NCI-H2196 treated with DMSO at 0.1 percent for 48 hours (cell line): ENCODE results near the gene C11orf86.

ENCODE experiments used
- DNase-seq: peaks from one replicate; lab custom pipeline; 2025; ENCODE audit not compliant: unreplicated experiment; lab: John Stamatoyannopoulos, UW

The C11orf86 gene

DNA sequence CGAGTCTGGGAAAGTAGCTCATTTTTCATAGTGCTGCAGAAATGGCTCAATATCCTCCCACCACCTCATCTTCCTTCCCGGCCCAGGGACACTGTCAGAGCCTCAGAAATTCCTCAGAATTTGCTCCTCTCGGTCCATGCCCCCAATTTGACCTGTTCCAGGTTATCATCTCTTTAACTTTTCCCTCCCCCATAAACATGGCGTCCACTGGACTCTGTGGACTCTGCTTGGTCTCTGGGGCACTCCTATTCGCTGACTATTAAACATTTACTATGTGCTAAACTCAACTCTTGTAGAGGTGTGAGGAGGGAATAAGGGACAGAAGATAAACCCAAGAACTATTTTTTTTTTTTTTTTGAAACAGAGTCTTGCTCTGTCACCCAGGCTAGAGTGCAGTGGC, 8.8 kb upstream of the C11orf86 start:
- no peak for DNase-seq

DNA sequence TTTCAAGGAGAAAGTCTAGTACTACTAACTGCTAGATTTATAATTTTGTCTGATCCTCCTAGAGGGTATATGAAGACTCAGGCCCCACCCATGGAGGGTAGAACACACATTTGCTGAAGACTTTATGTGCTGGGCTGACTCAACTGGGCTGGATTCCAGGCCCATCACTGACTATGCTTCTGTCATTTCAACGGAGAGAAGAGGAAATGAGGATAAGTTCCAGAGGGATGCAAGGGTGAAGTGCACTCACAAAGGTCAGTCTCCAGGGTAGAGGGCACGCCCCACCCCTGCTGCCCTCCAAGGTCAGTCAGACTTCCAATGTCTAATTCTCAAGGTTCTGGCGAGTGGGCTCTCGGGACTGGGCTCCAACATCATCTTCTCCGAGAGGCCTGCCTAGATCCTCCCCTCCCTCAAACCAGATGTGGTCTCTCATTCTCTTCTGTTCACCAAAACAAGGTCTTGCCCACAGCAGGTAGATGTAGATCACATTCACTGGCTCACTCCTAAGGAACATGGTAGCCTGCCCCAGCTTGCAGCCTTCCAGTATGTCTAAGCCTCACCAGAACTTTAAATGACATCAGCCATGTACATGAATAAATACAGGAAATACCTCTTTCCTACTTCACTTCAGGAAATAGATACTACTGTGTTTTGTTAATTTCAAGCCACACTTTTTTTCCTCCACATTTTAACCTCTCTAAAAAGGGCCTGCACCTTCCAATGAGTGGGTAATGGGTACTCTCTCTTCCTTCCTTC, 7.3 kb upstream of the C11orf86 start:
- no peak for DNase-seq

DNA sequence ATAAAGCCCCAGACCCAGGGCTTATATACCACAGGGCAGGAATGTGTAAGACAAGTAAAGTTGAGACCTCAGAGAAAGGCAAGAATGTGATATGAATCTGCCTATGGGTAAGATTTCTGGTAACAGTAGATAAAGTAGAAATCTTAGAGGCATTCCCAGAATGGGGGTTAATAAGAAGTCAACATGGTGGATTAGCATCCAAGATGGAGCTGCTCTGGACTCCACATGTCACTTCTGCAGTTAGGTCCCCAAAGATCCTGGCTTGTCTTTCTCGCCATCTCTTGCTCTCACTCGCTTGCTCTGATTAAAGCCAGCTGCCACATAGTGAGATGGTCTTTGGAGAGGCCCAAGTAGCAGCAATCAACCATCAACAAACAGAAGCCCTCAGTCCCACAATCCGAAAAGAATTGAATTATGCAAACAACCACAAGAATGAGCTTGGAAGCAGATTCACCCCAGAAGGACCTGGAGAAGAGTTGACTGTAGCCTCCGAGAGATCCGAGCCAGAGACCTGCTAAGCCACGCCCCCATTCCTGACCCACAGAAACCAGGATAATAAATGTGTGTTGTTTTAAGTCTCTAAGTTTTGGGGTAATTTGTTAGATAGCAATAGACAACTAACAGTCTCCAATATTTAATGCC, 5.4 kb upstream of the C11orf86 start:
- no peak for DNase-seq

DNA sequence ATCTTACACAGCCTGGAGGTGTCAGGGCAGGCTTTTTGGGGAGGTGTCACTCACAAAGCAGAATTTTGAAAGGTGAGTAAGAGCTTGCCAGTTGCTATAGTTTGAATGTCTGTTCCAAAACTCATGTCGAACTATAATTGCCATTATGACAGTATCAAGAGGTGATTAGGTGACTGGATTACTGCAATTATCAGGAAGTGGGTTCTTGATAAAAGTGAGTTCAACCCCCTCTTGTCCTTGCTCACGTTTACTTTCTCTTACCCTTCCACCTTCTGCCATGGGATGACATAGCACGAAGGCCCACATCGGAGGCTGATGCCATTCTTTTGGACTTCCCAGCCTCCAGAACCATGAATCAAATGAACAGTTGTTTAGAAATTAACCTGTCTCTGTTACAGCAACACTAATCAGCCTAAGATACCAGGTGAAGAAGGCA, 4.7 kb upstream of the C11orf86 start:
- DNase-seq = no peak

DNA sequence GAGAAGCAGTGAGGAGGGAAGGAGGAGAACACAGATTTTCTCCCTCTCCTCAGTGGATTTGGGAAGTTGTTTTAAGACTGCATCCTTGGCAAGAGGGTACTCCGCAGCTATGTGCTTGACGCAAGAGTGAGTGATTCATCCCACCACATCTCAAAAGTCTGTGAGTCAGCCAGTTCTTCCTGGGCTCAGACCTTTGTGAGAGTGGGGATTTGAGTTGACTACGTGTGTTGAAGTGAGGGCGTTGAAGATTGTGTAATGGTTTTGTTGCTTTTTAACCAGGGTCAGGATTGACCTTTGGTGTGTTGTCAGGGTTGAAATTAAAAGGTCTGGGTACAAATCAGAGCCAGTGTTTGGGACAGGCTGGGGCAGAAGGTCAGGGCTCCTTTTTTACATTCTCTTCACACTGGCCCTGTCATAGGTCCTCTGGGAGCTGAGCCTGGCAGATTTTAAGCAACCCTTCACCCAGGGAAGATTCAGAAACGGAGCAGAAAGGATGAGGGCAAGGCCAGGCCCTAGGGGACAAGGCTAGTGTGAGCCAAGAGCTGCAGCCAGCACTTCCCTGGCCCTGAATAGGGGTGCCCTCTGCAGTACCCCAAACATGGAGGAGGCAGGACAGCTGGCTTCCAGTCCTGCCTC, 4.2 kb upstream of the C11orf86 start:
- DNase-seq = no peak

DNA sequence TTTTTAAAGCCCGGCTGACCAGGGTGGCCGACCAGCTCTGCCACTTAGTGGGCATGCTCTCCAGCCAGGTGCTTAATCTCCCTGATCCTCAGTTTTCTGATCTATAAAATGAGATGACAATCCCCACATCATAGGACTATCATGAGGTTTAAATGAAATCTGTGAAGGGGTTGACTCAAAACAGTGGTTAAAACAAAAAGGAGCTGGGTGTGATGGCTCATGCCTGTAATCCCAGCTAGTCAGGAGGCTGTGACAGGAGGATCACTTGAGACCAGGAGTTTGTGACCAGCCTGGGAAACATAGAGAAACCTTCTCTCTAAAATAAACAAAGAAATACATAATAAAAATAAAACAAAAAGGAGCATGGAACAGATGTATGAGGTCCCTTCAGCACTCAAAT, 3.6 kb upstream of the C11orf86 start:
- no peak for DNase-seq

DNA sequence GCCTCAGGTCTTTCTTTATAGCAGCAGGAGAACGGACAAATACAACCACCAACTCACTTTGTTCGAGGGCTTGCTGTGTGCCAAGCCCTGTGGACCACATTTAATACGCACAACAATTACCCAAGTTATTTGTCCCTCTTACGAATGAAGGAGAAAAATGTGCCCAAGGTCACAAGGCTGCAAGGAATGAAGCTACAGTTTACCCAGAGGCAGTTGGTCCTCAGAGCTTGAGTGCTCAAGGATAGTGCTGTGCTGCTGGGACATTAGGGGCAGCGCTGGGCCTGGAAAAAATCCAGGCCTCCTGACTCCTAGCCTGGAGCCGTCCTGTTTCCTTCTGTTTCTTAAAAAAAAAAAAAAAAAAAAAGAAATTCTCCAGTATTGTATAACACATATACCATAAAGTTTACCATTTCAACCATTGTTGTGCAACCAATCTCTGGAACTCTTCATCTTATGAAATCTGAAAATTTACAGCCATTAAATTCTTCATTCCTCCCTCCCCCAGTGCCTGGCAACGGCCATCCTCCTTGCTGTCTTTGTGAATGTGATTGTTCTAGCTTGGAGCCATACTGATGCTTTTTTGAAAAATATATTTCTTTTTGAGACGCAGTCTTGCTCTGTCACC, 1.0 kb upstream of the C11orf86 start:
- no peak for DNase-seq

DNA sequence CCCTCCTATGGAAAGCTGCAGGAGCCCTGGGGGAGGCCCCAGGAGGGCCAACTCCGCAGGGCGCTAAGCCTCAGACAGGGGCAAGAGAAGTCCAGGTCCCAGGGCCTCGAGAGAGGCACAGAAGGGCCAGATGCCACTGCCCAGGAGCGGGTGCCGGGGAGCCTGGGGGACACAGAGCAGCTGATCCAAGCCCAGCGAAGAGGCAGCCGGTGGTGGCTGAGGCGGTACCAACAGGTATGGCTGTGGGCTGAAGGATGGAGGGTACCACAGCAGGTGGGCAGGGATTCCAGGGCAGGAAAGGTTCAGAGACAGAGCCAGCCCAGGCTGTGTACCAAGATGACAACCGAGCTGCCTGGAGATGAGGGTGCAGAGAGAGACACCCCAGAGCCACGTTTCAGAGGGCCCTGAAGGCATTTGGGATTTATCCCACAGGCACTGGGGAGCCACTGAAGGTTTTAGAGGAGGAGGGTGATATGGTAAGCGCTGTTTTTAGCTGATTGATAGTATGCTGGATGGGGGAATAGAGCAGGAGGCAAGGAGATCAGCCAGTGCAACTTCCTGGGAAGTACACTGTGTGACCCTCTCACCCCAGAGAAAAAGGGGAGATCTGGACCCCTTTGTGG, 412 bp downstream of the C11orf86 start:
- DNase-seq = no peak

DNA sequence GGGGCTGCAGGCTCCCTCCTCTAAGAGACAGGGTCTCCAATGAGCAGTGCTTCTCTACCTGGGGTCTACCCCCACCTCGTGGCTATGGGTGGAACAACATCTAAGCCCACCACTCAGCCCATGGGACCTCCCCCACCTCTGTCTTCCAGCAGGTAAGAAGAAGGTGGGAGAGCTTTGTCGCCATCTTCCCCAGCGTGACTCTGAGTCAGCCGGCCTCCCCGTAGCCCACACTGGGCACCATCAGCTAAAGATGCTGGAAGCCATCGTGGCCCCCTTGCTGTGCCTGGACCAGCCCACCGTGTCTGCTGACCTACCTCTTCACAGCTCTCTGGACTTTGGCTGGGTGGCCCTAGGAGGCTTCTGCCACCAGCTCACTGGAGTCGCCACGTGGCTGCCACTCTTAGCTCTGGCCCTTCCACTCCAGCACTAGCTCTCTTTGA, 944 bp downstream of the C11orf86 start:
- no peak for DNase-seq

DNA sequence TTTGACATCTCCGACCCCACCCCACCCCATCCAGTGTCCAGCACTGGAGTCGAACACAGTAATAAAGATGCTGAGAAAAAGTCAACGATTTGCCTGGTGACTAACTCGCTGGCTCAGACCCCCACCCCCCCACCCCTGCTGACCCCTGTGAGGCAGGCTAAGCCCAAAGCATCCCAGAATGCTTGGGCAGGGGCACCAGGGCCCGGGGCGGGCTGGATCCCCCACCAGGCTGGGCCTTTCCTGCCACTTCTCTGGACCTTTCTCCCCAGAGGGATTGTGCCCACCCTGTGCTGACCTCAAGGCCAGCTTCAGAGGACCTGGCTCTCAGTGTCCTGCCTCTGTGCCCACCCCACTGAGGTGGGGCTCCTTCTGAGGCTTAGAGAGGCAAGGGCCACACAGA, 1.8 kb downstream of the C11orf86 start:
- no peak for DNase-seq

DNA sequence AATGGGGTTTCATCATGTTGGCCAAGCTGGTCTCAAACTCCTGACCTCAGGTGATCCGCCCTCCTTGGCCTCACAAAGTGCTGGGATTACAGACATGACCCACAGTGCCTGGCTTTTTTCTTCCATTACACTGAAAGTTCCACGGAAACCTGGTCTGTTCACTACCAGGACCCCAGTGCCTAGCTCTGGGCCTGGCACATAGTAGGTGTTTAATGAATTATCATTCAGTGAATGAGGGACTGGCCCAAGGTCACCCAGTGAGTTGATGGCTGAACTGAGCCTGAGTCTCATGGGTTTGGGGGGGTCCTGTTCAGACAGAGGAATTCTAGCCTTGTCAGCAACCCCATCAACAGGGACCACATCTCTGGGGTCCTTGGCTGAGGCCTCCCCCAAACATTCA, 3.1 kb downstream of the C11orf86 start:
- DNase-seq = no peak

DNA sequence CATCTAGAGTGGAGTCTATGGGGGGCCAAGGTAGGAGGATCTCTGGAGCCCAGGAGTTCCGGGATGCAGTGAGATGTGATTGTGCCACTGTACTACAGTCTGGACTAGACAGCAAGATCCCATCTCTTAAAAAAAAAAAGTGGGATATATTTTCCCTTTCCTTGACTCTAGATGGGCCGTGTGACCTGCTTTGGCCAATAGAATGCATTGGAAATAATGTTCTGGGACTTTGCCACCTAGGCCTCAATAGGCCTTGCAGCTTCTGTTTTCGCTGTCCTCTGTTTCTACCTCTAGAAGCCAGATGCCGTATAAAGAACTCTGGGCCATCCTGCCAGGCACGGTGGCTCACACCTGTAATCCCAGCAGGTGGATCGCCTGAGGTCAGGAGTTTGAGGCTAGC, 3.6 kb downstream of the C11orf86 start:
- DNase-seq = no peak

DNA sequence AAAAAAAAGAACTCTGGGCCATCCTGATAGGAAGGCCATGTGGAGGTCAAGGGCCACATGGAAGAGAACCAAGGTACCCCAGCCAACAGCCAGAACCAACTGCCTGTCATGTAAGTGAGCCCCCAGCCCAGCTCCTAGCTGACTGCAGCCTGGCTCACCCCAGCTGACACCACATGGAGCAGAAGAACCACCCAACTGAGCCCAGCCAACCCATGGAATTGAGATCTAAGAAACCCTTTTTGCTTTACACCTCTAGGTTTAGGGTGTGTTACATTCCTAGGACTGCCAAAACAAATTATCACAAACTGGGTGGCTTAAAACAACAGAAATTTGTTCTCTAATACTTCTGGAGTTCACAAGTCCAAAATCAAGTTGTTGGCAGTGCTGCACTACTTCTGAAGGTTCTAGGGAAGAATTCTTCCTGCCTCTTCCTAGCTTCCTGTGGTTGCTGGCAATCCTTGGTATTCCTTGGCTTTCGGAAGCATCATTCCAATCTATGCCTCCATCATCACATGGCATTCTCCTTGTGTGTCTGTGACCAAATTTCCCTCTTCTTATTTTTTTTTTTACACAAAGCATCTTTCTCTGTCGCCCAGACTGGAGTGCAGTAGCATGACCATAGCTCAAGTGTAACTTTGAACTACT, 4.4 kb downstream of the C11orf86 start:
- no peak for DNase-seq

DNA sequence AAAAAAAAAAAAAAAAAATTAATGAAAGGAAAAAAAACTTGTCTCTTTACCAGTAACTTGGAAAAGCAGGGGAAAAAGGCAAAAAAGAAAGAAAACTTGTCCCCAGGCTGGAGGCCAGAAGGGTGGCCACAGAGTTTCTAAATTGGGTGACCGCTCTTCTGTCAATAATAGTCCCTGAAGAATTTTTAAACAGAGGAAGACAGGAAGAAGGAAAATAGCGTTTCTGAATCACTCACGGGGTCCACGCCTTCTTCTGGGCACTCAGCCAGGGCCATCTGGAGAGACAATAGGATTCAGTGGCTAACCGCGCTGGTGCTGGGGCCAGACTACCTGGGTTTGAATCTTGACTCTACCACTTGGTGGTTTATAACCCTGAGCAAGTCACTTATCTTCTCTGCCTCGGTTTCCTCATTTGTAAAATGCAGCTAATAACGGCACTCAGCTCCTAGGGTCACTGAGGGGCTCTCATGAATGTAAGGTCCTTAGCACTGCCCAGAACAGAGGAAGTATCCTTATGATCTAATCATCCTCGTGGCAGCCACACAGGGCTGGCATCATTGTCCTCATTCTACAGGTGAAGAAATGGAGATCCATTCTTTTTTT, 7.0 kb downstream of the C11orf86 start:
- peak; percentile 74 for DNase-seq

DNA sequence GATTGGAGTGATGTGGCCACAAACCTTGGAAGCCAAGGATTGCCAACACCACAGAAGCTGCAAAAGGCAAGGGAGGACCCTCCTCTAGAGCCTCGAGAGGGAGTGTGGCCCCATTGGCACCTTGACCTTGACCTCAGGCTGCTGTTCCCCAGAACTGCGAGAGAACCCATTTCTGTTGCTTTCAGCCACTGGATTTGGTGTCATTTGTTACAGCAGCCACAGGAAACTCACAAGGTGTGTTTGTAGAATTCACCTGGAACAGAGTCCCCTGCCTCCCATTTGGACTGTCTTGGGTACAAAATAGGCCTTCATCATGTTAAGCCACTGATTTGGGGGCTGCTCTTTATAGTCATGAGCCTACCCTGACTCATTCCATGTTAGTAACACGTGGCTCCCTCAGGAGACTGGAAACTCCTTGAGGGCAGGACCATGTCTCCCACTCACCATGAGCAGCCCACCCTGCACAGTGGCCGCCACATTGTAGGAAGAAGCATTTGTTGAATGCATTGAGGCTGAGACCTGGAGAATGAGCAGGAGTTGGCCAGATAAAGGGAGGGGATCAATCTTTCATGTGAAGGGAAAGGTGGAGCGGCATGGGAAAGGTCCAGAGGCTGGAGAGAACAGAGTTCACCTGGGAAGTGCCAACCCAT, 8.3 kb downstream of the C11orf86 start:
- DNase-seq = no peak

DNA sequence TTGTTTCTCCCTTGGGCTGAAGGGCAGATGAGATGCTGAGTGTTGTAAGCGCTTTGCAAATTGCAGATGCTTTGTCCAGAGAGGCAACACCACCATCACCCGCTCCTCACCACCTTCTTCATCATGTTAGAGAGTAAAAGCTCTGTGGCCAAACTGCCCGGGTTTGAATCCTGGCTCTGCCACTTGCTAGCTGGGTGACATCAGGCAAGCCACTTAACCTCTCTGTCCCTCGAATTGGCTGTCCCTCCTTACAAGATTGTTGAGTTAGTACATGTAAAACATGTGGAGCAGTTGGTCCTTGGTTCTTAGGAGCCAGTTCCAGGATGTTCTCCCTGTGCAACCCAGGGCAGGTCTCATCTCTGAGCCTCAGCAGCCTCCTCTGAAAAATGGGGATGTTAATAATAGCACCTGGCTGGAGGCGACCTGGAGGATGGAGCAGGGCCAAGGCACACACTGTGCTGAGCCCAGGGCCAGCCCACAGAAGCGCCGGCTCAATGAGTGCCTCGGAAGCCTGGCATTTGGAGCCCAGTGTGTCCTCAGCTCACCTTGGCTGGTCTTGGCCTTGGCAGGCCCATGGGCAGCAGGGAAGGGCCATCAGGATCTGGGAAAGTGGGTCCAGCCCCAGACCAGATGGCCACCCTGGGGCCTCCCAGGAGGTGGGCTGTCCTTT, 10.5 kb downstream of the C11orf86 start:
- DNase-seq = no peak

DNA sequence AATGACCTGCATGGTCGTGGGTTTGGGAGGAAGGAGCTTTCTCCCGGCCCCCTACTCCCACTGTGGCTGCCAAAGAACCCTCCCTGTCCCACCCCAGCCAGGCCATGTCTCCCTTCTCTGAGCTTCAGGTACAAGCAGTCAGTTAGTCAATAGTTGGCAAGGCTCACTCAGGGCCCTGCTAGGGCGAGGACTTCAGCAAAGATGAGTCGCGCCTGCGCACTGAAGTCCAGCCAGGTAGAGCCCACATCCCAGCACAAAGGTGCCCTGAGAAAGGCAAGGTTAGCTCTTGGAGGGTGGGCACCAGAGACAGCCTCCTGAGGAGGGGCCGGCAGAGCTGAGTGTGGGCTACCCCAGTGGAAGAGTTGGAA, 11.1 kb downstream of the C11orf86 start:
- no peak for DNase-seq

DNA sequence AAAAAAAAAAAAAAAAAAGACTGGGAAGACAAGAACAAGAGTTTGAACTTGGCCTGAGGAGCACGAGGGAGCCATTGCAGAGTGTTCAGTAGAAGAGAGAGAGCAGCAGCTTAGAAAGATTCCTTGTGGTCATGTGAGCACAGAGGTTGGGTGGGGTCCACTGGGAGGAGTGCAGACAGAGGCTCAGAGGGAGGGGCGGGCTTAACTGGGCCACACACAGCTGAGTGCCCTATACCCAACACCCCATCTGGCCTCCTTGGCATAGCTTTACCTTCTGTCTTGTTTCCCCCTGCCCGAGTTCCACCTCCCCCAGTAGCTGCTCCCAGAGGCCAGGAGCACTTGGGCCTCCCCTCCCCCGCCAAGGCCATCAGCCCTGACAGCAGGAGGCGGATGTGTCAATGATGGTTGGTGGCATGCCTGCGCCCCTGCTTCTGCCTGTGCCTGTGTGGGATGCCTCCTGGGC, 12.1 kb downstream of the C11orf86 start:
- no peak for DNase-seq

DNA sequence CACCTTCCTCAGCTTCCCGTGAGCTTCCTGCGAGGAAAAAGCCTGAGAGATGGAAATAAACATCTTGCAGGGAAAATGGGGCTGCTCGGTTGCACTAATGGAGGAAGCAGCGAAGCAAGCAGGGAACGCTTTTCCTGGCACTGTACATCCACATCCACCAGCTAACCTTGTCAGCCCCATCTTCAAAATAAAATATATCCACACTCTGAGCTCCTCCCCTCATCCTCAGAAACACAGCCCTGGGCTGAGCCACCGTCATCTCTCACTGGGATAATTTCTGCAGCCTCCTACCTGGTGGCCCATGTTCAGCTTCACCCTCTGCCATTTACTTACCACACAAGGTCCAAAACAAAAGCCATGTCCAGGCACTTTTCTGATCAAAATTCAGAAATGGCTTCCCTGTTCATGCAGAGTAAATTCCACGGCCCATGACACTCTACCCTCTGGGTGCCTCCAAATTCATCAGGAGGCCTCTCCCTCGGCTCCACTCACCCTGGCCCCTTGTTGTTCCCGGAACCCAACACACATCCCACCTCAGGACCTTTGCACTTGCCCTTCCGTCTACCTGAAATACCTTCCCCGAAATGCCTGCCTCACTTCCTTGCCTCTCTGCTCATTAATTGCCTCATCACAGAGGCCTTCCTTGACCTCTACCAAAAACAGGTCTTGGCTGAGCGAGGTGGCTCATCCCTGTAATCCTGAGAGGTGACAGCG, 13.0 kb downstream of the C11orf86 start:
- DNase-seq = no peak
